IPS DF 6.9 (cell line): ENCODE results near the gene OR6B2.

Experiments used
- DNase-seq: peaks from one replicate; pipeline ENCODE4 v3.0.0-alpha.2; 2013; ENCODE audit warnings: low read depth, low spot score
- H3K27ac ChIP-seq: one replicate; pipeline ENCODE4 v1.5.1; 2013; ENCODE audit warnings: low read length, control low read depth
- H3K27me3 ChIP-seq: 2 replicates; pipeline ENCODE4 v1.6.1; 2013; ENCODE audit warnings: mild to moderate bottlenecking, low read length; ENCODE audit not compliant: control insufficient read depth, insufficient read depth
- H3K36me3 ChIP-seq: 2 replicates; pipeline ENCODE4 v1.6.1; 2013; ENCODE audit warnings: low read length; ENCODE audit not compliant: control insufficient read depth, insufficient read depth
- H3K4me1 ChIP-seq: 2 replicates; pipeline ENCODE4 v1.6.1; 2013; ENCODE audit warnings: low read length; ENCODE audit not compliant: control insufficient read depth, insufficient read depth
- H3K4me3 ChIP-seq: 2 replicates; pipeline ENCODE4 v1.5.1; 2013; ENCODE audit warnings: mild to moderate bottlenecking, low read length
- H3K9me3 ChIP-seq: 2 replicates; pipeline ENCODE4 v1.6.1; 2013; ENCODE audit warnings: low read length, inconsistent platforms; ENCODE audit not compliant: control insufficient read depth, insufficient read depth
- WGBS: extraction: QIAGEN DNeasy Blood & Tissue Kit; methylation state at CpG from one replicate; pipeline ENCODE4 v1.1.7; 2013; ENCODE audit warnings: mixed read lengths, missing lambda C conversion rate; ENCODE audit not compliant: insufficient read length, insufficient coverage; 5-methylcytosine and 5-hydroxymethylcytosine counted together

Gene OR6B2

GRCh38 chr2:240042740-240043139, 12.5 kb upstream of the OR6B2 start:
- no peak overlapping the region for H3K27ac ChIP-seq
- DNase-seq, result no peak
- no peaks in the 10 kb centered on the region for H3K27me3 ChIP-seq
- no peaks in the 10 kb centered on the region for H3K9me3 ChIP-seq
- no peaks in the 10 kb centered on the region for H3K36me3 ChIP-seq
- no peaks in the 10 kb centered on the region for H3K4me1 ChIP-seq
- no peak overlapping the region for H3K4me3 ChIP-seq
- no CpG with 5 or more reads among the region's 11 CpGs for WGBS

- H3K27ac ChIP-seq, result no peak overlapping the region
- no peaks in the 10 kb centered on the region for H3K36me3 ChIP-seq
- H3K4me3 ChIP-seq, result no peak overlapping the region
- WGBS, result no CpG with 5 or more reads among the region's 6 CpGs
- H3K27me3 ChIP-seq, result no peaks in the 10 kb centered on the region
- no peak for DNase-seq
- no peaks in the 10 kb centered on the region for H3K4me1 ChIP-seq
- no peaks in the 10 kb centered on the region for H3K9me3 ChIP-seq
Observed at GRCh38 chr2:240041363-240041762, 11.1 kb upstream of the OR6B2 start.

GRCh38 chr2:240037358-240037757, 7.1 kb upstream of the OR6B2 start:
- Histone ChIP-seq H3K4me1 (no peaks in the 10 kb centered on the region), H3K9me3 (no peaks in the 10 kb centered on the region), H3K4me3 (no peak overlapping the region), H3K27ac (no peak overlapping the region), H3K27me3 (no peaks in the 10 kb centered on the region), H3K36me3 (no peaks in the 10 kb centered on the region)
- no peak for DNase-seq

- H3K36me3 ChIP-seq, result no peaks in the 10 kb centered on the region
- no peaks in the 10 kb centered on the region for H3K9me3 ChIP-seq
- WGBS, result no CpG with 5 or more reads among the region's 5 CpGs
- no peak overlapping the region for H3K27ac ChIP-seq
- no peak for DNase-seq
- H3K27me3 ChIP-seq, result no peaks in the 10 kb centered on the region
- no peaks in the 10 kb centered on the region for H3K4me1 ChIP-seq
- H3K4me3 ChIP-seq, result no peak overlapping the region
Observed at GRCh38 chr2:240033330-240033678, 3.1 kb upstream of the OR6B2 start.

- WGBS, result no CpG with 5 or more reads among the region's 14 CpGs
- Histone ChIP-seq H3K27ac (no peak overlapping the region), H3K9me3 (no peaks in the 10 kb centered on the region)
Observed at GRCh38 chr2:240032406-240033329, 2.4 kb upstream of the OR6B2 start.

GRCh38 chr2:240024766-240025165, 5.5 kb downstream of the OR6B2 start:
- no peaks in the 10 kb centered on the region for H3K27me3 ChIP-seq
- no peak for DNase-seq
- H3K9me3 ChIP-seq, result no peaks in the 10 kb centered on the region
- no CpG with 5 or more reads among the region's 22 CpGs for WGBS
- no peaks in the 10 kb centered on the region for H3K4me1 ChIP-seq
- peak overlapping the region; percentile 88 for H3K4me3 ChIP-seq
- H3K36me3 ChIP-seq, result peaks cover 14% of the 10 kb centered on the region
- H3K27ac ChIP-seq, result no peak overlapping the region

More at GRCh38 chr2:240032406-240033329, 2.4 kb upstream of the OR6B2 start:
- DNase-seq, result no peak
- Histone ChIP-seq H3K4me1 (no peaks in the 10 kb centered on the region), H3K27me3 (no peaks in the 10 kb centered on the region), H3K4me3 (no peak overlapping the region), H3K36me3 (no peaks in the 10 kb centered on the region)

- Histone ChIP-seq H3K27ac (no peak overlapping the region), H3K4me3 (no peak overlapping the region), H3K27me3 (no peaks in the 10 kb centered on the region), H3K36me3 (peaks cover 14% of the 10 kb centered on the region), H3K9me3 (no peaks in the 10 kb centered on the region), H3K4me1 (no peaks in the 10 kb centered on the region)
- WGBS, result no CpG with 5 or more reads among the region's 9 CpGs
- no peak for DNase-seq
Observed at GRCh38 chr2:240023792-240024191, 6.4 kb downstream of the OR6B2 start.

- no peaks in the 10 kb centered on the region for H3K9me3 ChIP-seq
- H3K27me3 ChIP-seq, result no peaks in the 10 kb centered on the region
- peaks cover 32% of the 10 kb centered on the region for H3K36me3 ChIP-seq
- H3K4me1 ChIP-seq, result no peaks in the 10 kb centered on the region
- H3K27ac ChIP-seq, result no peak overlapping the region
- WGBS, result 100% methylated on average over 1 of the region's 9 CpGs
- DNase-seq, result peak; percentile 58
- no peak overlapping the region for H3K4me3 ChIP-seq
Observed at GRCh38 chr2:240021488-240022104, 8.6 kb downstream of the OR6B2 start.

GRCh38 chr2:240018071-240018750, 12.0 kb downstream of the OR6B2 start:
- Histone ChIP-seq H3K27me3 (no peaks in the 10 kb centered on the region), H3K36me3 (peaks cover 48% of the 10 kb centered on the region), H3K9me3 (no peaks in the 10 kb centered on the region), H3K27ac (no peak overlapping the region), H3K4me3 (no peak overlapping the region), H3K4me1 (no peaks in the 10 kb centered on the region)
- no CpG with 5 or more reads among the region's 11 CpGs for WGBS
- no peak for DNase-seq

GRCh38 chr2:240014327-240014726, 15.9 kb downstream of the OR6B2 start:
- Histone ChIP-seq H3K4me1 (no peaks in the 10 kb centered on the region), H3K27ac (no peak overlapping the region), H3K36me3 (peaks cover 34% of the 10 kb centered on the region), H3K27me3 (no peaks in the 10 kb centered on the region), H3K9me3 (no peaks in the 10 kb centered on the region), H3K4me3 (no peak overlapping the region)
- DNase-seq, result no peak
- WGBS, result 100% methylated on average over 1 of the region's 9 CpGs
